ENCODE results near the gene ADGRA1.
"Not testable (repeated sequence)": the region's sequence is repeated elsewhere in the genome, so short reads cannot be mapped to it uniquely, and the experiment has no call there.

Gene ADGRA1

GRCh38 chr10:133128126-133129070 is 40.7 kb downstream of the ADGRA1 start:
- no peak for DNase-seq (ENCODE audit: low read depth in 3 of 3)

- DNase-seq (ENCODE audit: low read depth in 3 of 3): no peak
Measured at GRCh38 chr10:133129071-133129858, 41.5 kb downstream of the ADGRA1 start.

- no peak for DNase-seq (ENCODE audit: low read depth in 3 of 3)
Measured at GRCh38 chr10:133129859-133130495, 42.3 kb downstream of the ADGRA1 start.

GRCh38 chr10:133130602-133131001 is 42.9 kb downstream of the ADGRA1 start:
- no peak for DNase-seq (ENCODE audit: low read depth in 3 of 3)

- DNase-seq (ENCODE audit: low read depth in 3 of 3): no peak
Measured at GRCh38 chr10:133131053-133131452, 43.3 kb downstream of the ADGRA1 start.

GRCh38 chr10:133131734-133132472 is 44.2 kb downstream of the ADGRA1 start:
- DNase-seq (ENCODE audit: low read depth in 3 of 3): no peak

GRCh38 chr10:133132473-133133291 is 45.0 kb downstream of the ADGRA1 start:
- DNase-seq (ENCODE audit: low read depth in 3 of 3): no peak

- DNase-seq (ENCODE audit: low read depth in 3 of 3): no peak
Measured at GRCh38 chr10:133133471-133134231, 45.9 kb downstream of the ADGRA1 start.

- no peak for DNase-seq (ENCODE audit: low read depth in 3 of 3)
Measured at GRCh38 chr10:133134411-133135115, 46.8 kb downstream of the ADGRA1 start.

GRCh38 chr10:133135116-133135465 is 47.4 kb downstream of the ADGRA1 start:
- no peak for DNase-seq (ENCODE audit: low read depth in 3 of 3)

- not testable (repeated sequence) for DNase-seq (ENCODE audit: low read depth in 3 of 3)
Measured at GRCh38 chr10:133137486-133138145, 49.9 kb downstream of the ADGRA1 start.

GRCh38 chr10:133139551-133140065 is 51.9 kb downstream of the ADGRA1 start:
- DNase-seq (ENCODE audit: low read depth in 3 of 3): no peak

- no peak for DNase-seq (ENCODE audit: low read depth in 3 of 3)
Measured at GRCh38 chr10:133140417-133141143, 52.9 kb downstream of the ADGRA1 start.

GRCh38 chr10:133141144-133141957 is 53.6 kb downstream of the ADGRA1 start:
- no peak for DNase-seq (ENCODE audit: low read depth in 3 of 3)

- DNase-seq (ENCODE audit: low read depth in 3 of 3): no peak
Measured at GRCh38 chr10:133141958-133142340, 54.2 kb downstream of the ADGRA1 start.

- no peak for DNase-seq (ENCODE audit: low read depth in 3 of 3)
Measured at GRCh38 chr10:133142523-133143199, 54.9 kb downstream of the ADGRA1 start.

GRCh38 chr10:133143200-133143533 is 55.4 kb downstream of the ADGRA1 start:
- DNase-seq (ENCODE audit: low read depth in 3 of 3): no peak

All from stimulated activated CD4-positive, alpha-beta T cell treated with anti-CD3 and anti-CD28 coated beads, TNF-alpha, amount 100 ng/mL, for 48 hours (primary cell).